NB4 (cell line): Measurements from ENCODE around the gene TMEM184B.

ENCODE experiments used
- CTCF ChIP-seq: IDR thresholded peaks from one replicate; pipeline ENCODE4 v1.5.1; 2012; ENCODE audit warnings: low read depth, low read length
- MAX ChIP-seq: IDR thresholded peaks from 2 replicates; pipeline ENCODE4 v1.6.1; 2011; ENCODE audit warnings: low read depth, low read length
- POLR2A ChIP-seq: IDR thresholded peaks from 2 replicates; pipeline ENCODE4 v1.6.1; 2011; ENCODE audit warnings: mild to moderate bottlenecking; ENCODE audit not compliant: insufficient read length; ENCODE audit errors: extremely low read depth

- no peak for TF ChIP-seq POLR2A
- TF ChIP-seq CTCF = no peak
- TF ChIP-seq MAX = peak; percentile 35; the same call in 1 of the 2 replicates
These were observed 68.0 kb downstream of the TMEM184B start for GRCh38 chr22:38204784-38205183.
